Left cardiac atrium (tissue), 4 donors: ENCODE data around the gene ARRDC3. TPM values are rescaled to one million over a fixed set of nuclear protein-coding genes. Genes with fewer than 3 reads are reported as not detected.
"Not testable (repeated sequence)": the region's sequence is repeated elsewhere in the genome, so short reads cannot be mapped to it uniquely, and the experiment has no call there.

Experiments used
- ATAC-seq, 2 donors: fragments of 200-7000 bp; cut with Tn5 transposase; one replicate each; pipeline ENCODE4 v1.9.1; 2020; ENCODE audit warnings: mild to moderate bottlenecking in 2 of 2, moderate library complexity in 2 of 2
- DNase-seq: peaks from one replicate; pipeline ENCODE4 v3.0.0-alpha.2; 2020
- intact Hi-C, 2 donors: fragments of 100-400 bp; cut with DNase I; formaldehyde crosslinking; loops; one replicate each; pipeline versions ENCODE4 v1.14.1 to v1.15.1; 2022 to 2023
- total RNA-seq, 2 donors: library from RNA; stranded (reverse); fragmentation: NEBNext Ultra II Directional; extraction: Animal tissue kit (Norgen Biotek cat#: 25700); gene quantifications; one replicate each; pipeline ENCODE4 v1.2.1, GENCODE V29; 2021
- donor health status: DM: no; HTN: yes; CAD: no.
- donor health status: DM: no; HTN: yes; CAD: no; lungs with severe emphysema.
- donor health status: DM: yes; HTN: yes; CAD: no.
- donor health status: Dilated cardiomyopathy.

ARRDC3 gene
- total RNA-seq, 2 donors from 2014 or later = 18.9 to 23.7 TPM

GRCh38 chr5:91339063-91339705 lies 43.9 kb downstream of the ARRDC3 start:
- DNase-seq (no peak), ATAC-seq (no peak)
- intact Hi-C loops = no loop called here

GRCh38 chr5:91332267-91333045 lies 50.7 kb downstream of the ARRDC3 start:
- intact Hi-C loops = no loop called here
- no peak for DNase-seq
- ATAC-seq = peak in 1 of 2 donors; percentile 79

- DNase-seq = no peak
- ATAC-seq = no peak
- intact Hi-C loops = no loop called here
Observed at GRCh38 chr5:91331705-91332104, 51.4 kb downstream of the ARRDC3 start.

- intact Hi-C loops = no loop called here
- ATAC-seq = no peak
- DNase-seq = no peak
Observed at GRCh38 chr5:91329283-91329682, 53.8 kb downstream of the ARRDC3 start.

- ATAC-seq (no peak), DNase-seq (no peak)
- intact Hi-C loops = no loop called here
Observed at GRCh38 chr5:91328743-91329142, 54.4 kb downstream of the ARRDC3 start.

GRCh38 chr5:91322981-91323380 lies 60.1 kb downstream of the ARRDC3 start:
- DNase-seq, intact Hi-C loops, ATAC-seq: not testable (repeated sequence)

GRCh38 chr5:91319667-91320066 lies 63.5 kb downstream of the ARRDC3 start:
- intact Hi-C loops = no loop called here
- DNase-seq (no peak), ATAC-seq (no peak)

- ATAC-seq (no peak), DNase-seq (no peak)
- intact Hi-C loops = no loop called here
Observed at GRCh38 chr5:91318724-91319123, 64.4 kb downstream of the ARRDC3 start.
